ENCODE measurements around the gene DICER1.

DNA sequence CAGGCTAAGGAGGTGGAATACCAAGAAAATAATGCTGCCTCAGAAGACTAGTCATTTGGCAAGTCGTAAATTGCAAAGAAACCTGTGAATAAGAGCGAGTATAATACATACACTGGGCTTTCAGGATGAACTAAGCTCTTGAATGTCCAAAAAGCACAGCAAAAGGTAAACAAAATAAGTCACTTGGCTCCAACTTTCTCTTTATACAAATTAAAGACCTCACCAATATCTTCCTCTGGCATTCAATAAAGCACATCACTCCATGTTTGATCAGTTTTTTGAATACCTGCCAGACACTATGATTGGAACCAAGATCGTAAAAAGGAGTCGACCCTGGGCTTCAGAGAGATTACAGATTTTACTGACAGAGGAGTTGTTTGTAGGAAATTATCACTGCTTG, 3.5 kb downstream of the DICER1 start:
- TF ChIP-seq EZH2phosphoT487 (IDR thresholded peaks at IDR 0.05; ENCODE audit: low read length) (no peak), EZH2 (optimal IDR thresholded peaks at IDR 0.05; ENCODE audit: low read depth, low read length) (no peak)
- TF ChIP-seq, protein P1, sequence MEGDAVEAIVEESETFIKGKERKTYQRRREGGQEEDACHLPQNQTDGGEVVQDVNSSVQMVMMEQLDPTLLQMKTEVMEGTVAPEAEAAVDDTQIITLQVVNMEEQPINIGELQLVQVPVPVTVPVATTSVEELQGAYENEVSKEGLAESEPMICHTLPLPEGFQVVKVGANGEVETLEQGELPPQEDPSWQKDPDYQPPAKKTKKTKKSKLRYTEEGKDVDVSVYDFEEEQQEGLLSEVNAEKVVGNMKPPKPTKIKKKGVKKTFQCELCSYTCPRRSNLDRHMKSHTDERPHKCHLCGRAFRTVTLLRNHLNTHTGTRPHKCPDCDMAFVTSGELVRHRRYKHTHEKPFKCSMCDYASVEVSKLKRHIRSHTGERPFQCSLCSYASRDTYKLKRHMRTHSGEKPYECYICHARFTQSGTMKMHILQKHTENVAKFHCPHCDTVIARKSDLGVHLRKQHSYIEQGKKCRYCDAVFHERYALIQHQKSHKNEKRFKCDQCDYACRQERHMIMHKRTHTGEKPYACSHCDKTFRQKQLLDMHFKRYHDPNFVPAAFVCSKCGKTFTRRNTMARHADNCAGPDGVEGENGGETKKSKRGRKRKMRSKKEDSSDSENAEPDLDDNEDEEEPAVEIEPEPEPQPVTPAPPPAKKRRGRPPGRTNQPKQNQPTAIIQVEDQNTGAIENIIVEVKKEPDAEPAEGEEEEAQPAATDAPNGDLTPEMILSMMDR (IDR thresholded peaks at IDR 0.05; ENCODE audit: low read length): no peak

All from MM.1S (cell line).